ENCODE measurements around the gene NOL4L. TPM values are rescaled to one million over a fixed set of nuclear protein-coding genes. Genes with fewer than 3 reads are reported as not detected.

NOL4L gene
- total RNA-seq, 4 donors from 2014 or later, result 5.8 to 19.4 (median 12.8) TPM

GRCh38 chr20:32490942-32491763 is 94.0 kb downstream of the NOL4L start:
- H3K27ac ChIP-seq (replicated peaks in 1 of 4), result no peak overlapping the region
- no peak overlapping the region for H3K4me3 ChIP-seq
- H3K36me3 ChIP-seq, result no peaks in the 10 kb centered on the region
- intact Hi-C loops (cut with DNase I), result no loop called here
- TF ChIP-seq CTCF (IDR thresholded peaks at IDR 0.05), result no peak
- TF ChIP-seq POLR2AphosphoS5 (IDR thresholded peaks at IDR 0.05), result no peak
- no peak for TF ChIP-seq POLR2A (IDR thresholded peaks at IDR 0.05; ENCODE audit: low read depth)
- no peak for TF ChIP-seq EP300 (IDR thresholded peaks at IDR 0.05)
- WGBS, result 94% methylated on average over 14 of the region's 14 CpGs
- H3K4me1 ChIP-seq, result no peaks in the 10 kb centered on the region
- no peaks in the 10 kb centered on the region for H3K9me3 ChIP-seq
- H3K27me3 ChIP-seq, result no peaks in the 10 kb centered on the region
- no peak for DNase-seq (ENCODE audit: extremely low spot score)

DNA sequence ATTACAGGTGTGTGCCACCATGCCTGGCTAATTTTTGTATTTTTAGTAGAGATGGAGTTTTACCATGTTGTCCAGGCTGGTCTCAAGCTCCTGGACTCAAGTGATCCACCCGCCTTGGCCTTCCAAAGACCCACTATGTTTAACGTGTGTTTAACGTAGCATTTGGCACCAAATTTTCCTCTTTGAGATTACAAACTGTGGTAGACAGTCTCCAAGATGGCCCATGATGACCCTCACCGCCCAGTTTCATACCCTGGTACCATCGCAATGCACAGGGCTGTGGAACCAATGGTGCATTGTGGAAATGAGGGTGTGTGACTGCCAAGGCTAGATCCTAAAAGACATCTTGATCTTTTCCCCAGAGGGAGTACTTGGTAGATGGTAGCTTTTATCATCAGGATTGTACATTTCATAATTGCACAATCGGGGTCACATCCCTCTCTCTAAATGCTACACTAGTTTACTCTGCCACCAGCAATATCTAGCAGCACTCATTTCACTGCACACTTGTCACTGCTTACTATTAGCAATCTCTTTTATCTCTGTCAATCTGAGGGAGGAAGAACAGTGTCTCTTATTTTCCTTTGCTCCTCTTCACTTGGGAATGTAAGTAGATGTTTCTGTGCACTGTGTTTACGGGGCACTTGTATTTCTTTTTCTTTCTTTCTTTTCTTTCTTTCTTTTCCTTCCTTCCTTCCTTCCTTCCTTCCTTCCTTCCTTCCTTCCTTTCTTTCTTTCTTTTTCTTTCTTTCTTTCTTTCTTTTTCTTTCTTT is 96.9 kb downstream of the NOL4L start:
- H3K4me3 ChIP-seq, result no peak overlapping the region
- no peak for DNase-seq (ENCODE audit: extremely low spot score)
- intact Hi-C loops (cut with DNase I), result loop anchor here (5.0 to 10.0 kb wide), 2 partner anchors 151 to 283 kb away; partner anchors contain the start of genes PLAGL2 and POFUT1
- no peaks in the 10 kb centered on the region for H3K9me3 ChIP-seq
- 94% methylated on average over 7 of the region's 7 CpGs for WGBS
- no peak overlapping the region for H3K27ac ChIP-seq (replicated peaks in 1 of 4)
- H3K27me3 ChIP-seq, result no peaks in the 10 kb centered on the region
- peaks cover 8 to 20% (median 16%) of the 10 kb centered on the region in 4 donors for H3K4me1 ChIP-seq
- TF ChIP-seq POLR2AphosphoS5 (IDR thresholded peaks at IDR 0.05) (no peak), POLR2A (IDR thresholded peaks at IDR 0.05; ENCODE audit: low read depth) (no peak)
- no peaks in the 10 kb centered on the region for H3K36me3 ChIP-seq

GRCh38 chr20:32487381-32487780 is 97.8 kb downstream of the NOL4L start:
- intact Hi-C loops (cut with DNase I), result loop anchor here (5.0 to 10.0 kb wide), 2 partner anchors 150 to 283 kb away; partner anchors contain the start of genes PLAGL2 and POFUT1
- WGBS, result 90% methylated on average over 3 of the region's 3 CpGs
- Histone ChIP-seq H3K36me3 (no peaks in the 10 kb centered on the region), H3K27ac (replicated peaks in 1 of 4) (no peak overlapping the region), H3K4me1 (peaks cover 8 to 22% (median 18%) of the 10 kb centered on the region in 4 donors), H3K4me3 (no peak overlapping the region), H3K9me3 (no peaks in the 10 kb centered on the region), H3K27me3 (no peaks in the 10 kb centered on the region)
- TF ChIP-seq POLR2AphosphoS5 (IDR thresholded peaks at IDR 0.05) (no peak), CTCF (IDR thresholded peaks at IDR 0.05) (no peak), EP300 (IDR thresholded peaks at IDR 0.05) (no peak), POLR2A (IDR thresholded peaks at IDR 0.05; ENCODE audit: low read depth) (no peak)
- no peak for DNase-seq (ENCODE audit: extremely low spot score)

GRCh38 chr20:32485770-32486478 is 99.2 kb downstream of the NOL4L start:
- 76% methylated on average over 5 of the region's 5 CpGs for WGBS
- Histone ChIP-seq H3K27ac (replicated peaks in 1 of 4) (peak overlapping the region; percentile 5 to 94 (median 86)), H3K9me3 (no peaks in the 10 kb centered on the region), H3K4me3 (no peak overlapping the region), H3K27me3 (no peaks in the 10 kb centered on the region), H3K4me1 (peaks cover 19 to 37% (median 33%) of the 10 kb centered on the region in 4 donors), H3K36me3 (no peaks in the 10 kb centered on the region)
- TF ChIP-seq POLR2AphosphoS5 (IDR thresholded peaks at IDR 0.05), result no peak
- no peak for TF ChIP-seq EP300 (IDR thresholded peaks at IDR 0.05)
- TF ChIP-seq POLR2A (IDR thresholded peaks at IDR 0.05; ENCODE audit: low read depth), result no peak
- no peak for TF ChIP-seq CTCF (IDR thresholded peaks at IDR 0.05)
- intact Hi-C loops (cut with DNase I), result loop anchor here (5.0 to 10.0 kb wide), 2 partner anchors 149 to 281 kb away; partner anchors contain the start of genes PLAGL2 and POFUT1
- no peak for DNase-seq (ENCODE audit: extremely low spot score)
